Fibroblast of pulmonary artery (primary cell): Measurements from ENCODE around the gene NOCT.

Experiments
- DNase-seq: peaks from one replicate; pipeline ENCODE4 v3.0.0-alpha.2; 2010; ENCODE audit warnings: low read depth
- H3K4me3 ChIP-seq: replicated peaks from 2 replicates; pipeline ENCODE4 v1.5.1; 2011; ENCODE audit warnings: low read depth, mild to moderate bottlenecking, control low read depth, low read length, moderate library complexity
- TF ChIP-seq, protein P1 (sequence below): IDR thresholded peaks from 2 replicates; pipeline ENCODE4 v1.5.1; 2011; ENCODE audit warnings: mild to moderate bottlenecking, control low read depth, low read length, inconsistent platforms; ENCODE audit errors: missing control alignments

The NOCT gene

DNA sequence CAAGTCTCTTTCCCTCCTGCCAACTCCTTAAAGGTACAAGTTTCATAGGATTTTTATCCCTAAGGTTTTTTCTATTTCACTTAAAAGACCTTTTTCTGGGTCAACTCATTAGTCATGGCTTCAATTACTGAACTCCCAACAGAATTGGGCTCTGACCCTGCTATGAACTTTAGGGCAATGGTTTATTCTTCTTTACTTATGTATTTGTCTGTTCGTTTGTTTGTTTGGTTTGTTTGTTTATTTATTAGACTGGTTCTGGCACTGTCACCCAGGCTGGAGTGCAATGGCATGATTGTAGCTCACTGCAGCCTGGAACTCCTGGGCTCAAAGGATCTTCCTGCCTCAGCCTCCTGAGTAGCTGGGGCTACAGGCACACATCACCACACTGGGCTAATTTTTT lies 5.9 kb upstream of the NOCT start:
- no peak for DNase-seq
- TF ChIP-seq, protein P1, sequence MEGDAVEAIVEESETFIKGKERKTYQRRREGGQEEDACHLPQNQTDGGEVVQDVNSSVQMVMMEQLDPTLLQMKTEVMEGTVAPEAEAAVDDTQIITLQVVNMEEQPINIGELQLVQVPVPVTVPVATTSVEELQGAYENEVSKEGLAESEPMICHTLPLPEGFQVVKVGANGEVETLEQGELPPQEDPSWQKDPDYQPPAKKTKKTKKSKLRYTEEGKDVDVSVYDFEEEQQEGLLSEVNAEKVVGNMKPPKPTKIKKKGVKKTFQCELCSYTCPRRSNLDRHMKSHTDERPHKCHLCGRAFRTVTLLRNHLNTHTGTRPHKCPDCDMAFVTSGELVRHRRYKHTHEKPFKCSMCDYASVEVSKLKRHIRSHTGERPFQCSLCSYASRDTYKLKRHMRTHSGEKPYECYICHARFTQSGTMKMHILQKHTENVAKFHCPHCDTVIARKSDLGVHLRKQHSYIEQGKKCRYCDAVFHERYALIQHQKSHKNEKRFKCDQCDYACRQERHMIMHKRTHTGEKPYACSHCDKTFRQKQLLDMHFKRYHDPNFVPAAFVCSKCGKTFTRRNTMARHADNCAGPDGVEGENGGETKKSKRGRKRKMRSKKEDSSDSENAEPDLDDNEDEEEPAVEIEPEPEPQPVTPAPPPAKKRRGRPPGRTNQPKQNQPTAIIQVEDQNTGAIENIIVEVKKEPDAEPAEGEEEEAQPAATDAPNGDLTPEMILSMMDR: no peak
- H3K4me3 ChIP-seq: no peak overlapping the region

DNA sequence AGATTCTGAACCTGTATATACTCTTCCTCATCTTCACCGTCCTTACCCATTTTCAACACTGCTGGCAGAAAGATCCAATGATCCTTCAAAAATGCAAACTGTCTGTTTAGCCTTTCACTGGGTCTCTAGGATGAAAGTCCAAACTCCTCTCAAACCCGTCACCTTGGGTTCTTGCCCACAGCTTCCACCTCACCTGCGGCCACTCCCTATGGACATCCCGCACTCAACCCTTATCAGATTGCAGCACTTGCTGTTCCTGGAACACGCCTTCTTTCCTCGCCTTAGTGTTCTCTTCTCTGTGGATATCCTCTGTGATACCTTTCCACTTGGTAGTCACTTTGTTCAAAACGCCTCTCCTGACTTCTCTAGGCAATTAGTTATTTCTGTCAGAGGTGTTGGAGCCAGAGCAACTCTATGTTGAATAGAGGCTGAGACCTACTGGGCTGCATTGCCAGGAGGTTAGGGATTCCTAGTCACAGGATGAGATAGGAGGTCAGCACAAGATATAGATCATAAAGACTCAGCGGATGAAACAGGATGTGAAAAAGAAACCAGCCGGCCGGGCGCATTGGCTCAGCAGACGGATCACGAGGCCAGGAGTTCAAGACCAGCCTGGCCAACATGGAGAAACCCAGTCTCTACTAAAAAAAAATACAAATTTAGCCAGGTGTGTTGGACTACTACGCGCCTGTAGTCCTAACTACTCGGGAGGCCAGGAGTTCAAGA lies 4.2 kb upstream of the NOCT start:
- TF ChIP-seq, protein P1: no peak
- no peak for DNase-seq
- H3K4me3 ChIP-seq: no peak overlapping the region

DNA sequence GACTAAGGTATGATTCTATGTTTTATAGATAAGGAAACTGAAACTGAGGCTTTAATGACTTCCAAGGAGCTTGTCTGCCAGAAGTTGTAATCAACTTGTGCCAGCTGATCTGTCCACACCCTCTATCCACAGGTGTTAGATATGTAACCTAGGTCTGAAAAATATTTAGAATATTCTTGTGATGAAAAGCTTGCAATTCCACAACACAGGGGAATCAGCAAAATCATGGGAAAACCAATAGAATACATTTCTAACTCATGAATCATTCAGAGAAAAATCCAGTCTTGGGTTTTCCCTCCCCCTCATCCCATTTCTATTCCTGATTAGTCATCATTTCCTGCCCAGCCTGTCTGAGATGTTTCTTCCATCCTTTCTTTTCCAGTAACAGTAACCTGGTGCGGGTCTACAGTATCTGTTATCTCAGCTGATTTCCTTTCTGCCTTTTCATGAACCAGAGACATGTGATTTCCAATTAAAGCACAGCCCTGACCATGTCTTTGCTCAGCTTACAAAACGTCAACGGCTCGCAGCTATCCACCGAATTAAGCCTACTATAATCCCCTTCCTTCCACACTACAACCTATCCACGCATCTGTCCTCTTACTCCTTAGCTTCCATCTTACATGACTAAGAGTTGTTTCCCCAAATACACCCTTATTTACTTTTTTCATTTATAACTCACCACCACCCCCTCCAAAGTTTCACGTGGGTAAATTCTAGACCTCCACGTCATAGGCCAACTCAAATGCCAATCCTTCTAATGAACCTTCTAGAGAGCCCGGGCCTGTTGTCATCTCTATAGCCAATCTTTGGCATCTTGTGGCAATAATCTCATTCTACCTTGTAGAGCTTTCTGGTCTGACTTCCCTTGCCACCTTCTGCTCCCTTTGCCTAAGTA lies 961 bp upstream of the NOCT start:
- DNase-seq: peak; percentile 97
- H3K4me3 ChIP-seq: peak overlapping the region; percentile 91
- TF ChIP-seq, protein P1: no peak

DNA sequence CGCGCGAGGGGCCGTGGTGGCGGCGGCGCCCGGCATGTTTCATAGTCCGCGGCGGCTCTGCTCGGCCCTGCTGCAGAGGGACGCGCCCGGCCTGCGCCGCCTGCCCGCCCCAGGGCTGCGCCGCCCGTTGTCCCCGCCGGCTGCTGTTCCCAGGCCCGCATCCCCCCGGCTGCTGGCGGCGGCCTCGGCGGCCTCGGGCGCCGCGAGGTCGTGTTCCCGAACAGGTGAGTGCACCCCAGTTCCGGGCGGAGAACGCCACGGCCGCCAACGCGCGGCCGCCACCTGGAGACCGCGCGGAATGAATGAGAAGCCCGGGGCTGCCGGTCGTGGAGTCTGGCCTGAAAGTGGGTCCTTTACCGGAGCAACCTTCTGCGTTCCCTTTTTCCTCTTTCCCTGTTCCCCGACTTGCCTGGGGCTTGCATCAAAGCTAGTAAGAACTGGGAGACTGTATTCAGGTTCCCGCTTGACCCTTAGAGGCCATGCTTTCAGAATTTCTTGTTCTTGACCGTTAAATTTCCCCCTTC lies 429 bp downstream of the NOCT start:
- no peak for DNase-seq

DNA sequence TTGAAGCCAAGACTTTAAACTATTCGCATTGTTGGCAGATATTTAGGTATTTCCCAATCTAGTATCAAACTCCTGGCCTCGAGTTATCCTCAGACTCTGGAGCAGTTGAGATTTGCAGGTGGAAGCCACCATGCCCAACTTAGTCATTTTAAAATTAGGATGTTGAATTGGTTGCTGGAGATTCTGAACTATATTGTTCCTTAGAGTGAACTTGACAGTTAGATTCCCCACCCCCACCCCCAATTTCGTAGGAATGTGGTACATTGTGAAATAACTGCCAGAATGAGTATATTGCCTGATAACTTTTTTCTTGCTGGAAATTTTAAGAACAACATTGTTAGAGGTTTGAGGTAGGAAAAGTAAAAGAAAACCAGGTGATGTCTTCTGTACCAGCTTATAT lies 2.3 kb downstream of the NOCT start:
- TF ChIP-seq, protein P1: no peak
- H3K4me3 ChIP-seq: peak overlapping the region; percentile 33
- DNase-seq: peak; percentile 49

More for the DNA sequence above, 429 bp downstream of the NOCT start:
- peak overlapping the region; percentile 91 for H3K4me3 ChIP-seq
- TF ChIP-seq, protein P1: no peak

DNA sequence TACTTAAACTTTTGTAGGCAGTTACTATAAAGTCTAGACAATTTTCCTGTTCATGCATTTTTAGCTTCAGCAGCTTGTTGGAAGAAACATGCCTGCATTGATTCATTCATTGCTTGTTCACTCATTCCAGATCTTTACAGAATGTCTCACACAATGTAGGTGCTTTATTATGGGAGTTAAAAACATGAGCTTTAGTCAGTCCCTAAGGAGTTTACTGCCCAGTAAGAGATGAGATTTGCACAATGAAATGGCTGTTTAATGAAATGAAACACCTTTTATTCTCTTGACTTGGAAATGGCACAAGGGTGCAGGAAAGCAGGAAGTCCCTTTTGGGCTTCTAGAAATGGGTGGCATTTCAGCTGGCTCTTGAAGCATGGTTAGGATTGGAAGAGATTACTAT lies 2.9 kb downstream of the NOCT start:
- TF ChIP-seq, protein P1: no peak
- H3K4me3 ChIP-seq: peak overlapping the region; percentile 33
- DNase-seq: no peak
